OCI-LY7 (cell line): ENCODE measurements around the gene FGFBP2.

ENCODE experiments used
- EZH2phosphoT487 ChIP-seq: fragments of 200-600 bp; sonication (generic); IDR thresholded peaks from 2 replicates; pipeline ENCODE4 v1.6.1; 2018; ENCODE audit warnings: low read depth, borderline replicate concordance, mild to moderate bottlenecking, mixed run types, antibody characterized with exemption, low read length, moderate library complexity, mixed read lengths
- TF ChIP-seq, protein P1 (sequence below): fragments of 200-600 bp; sonication (generic); conservative IDR thresholded peaks from 2 replicates; pipeline ENCODE4 v1.5.1; 2014; ENCODE audit warnings: mild to moderate bottlenecking, antibody characterized with exemption, low read length, moderate library complexity, mixed read lengths

- TF ChIP-seq, protein P1, sequence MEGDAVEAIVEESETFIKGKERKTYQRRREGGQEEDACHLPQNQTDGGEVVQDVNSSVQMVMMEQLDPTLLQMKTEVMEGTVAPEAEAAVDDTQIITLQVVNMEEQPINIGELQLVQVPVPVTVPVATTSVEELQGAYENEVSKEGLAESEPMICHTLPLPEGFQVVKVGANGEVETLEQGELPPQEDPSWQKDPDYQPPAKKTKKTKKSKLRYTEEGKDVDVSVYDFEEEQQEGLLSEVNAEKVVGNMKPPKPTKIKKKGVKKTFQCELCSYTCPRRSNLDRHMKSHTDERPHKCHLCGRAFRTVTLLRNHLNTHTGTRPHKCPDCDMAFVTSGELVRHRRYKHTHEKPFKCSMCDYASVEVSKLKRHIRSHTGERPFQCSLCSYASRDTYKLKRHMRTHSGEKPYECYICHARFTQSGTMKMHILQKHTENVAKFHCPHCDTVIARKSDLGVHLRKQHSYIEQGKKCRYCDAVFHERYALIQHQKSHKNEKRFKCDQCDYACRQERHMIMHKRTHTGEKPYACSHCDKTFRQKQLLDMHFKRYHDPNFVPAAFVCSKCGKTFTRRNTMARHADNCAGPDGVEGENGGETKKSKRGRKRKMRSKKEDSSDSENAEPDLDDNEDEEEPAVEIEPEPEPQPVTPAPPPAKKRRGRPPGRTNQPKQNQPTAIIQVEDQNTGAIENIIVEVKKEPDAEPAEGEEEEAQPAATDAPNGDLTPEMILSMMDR = no peak
- no peak for TF ChIP-seq EZH2phosphoT487
These were observed 18.1 kb downstream of the FGFBP2 start for GRCh38 chr4:15944895-15945294.
